Esophagus muscularis mucosa (tissue), 3 donors: ENCODE results near the gene TSR2.

Experiments
- POLR2AphosphoS5 ChIP-seq, 2 donors: sonication (generic); formaldehyde crosslinking; IDR thresholded peaks; one replicate each; pipeline ENCODE4 v1.6.1; 2017; ENCODE audit warnings: antibody characterized with exemption in 2 of 2
- TF ChIP-seq, protein P1 (sequence below), 3 experiments: fragments of 200-600 bp in 2 of 3; fragments of 450-650 bp in 1 of 3; sonication (generic) in 2 of 3; IDR thresholded peaks; one replicate each; pipeline ENCODE4 v1.5.1; 2017 to 2019; ENCODE audit warnings: antibody characterized with exemption in 3 of 3, mild to moderate bottlenecking in 2 of 3, moderate library complexity in 1 of 3

DNA sequence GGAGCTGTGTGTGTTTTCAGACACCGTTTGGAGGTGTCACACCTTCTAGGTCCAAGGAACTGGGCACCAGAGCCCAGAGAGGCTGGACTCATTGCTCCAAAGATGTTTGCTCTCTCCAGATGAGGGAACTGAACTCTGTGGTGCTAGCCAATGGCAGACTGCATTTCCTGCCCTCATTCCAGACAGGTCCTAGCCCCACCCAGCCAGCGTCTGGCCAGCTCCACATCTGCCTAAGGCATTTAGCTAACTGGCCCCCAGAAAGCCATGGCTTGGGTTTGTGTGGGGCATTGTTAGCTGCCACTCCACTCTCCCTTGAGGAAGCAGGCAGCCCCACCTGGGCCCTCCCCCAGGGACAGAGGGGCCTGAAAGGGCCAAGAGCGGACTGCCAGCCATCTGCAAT is 44.5 kb downstream of the TSR2 start:
- TF ChIP-seq POLR2AphosphoS5 (IDR thresholded peaks at IDR 0.05) = no peak
- TF ChIP-seq, protein P1, sequence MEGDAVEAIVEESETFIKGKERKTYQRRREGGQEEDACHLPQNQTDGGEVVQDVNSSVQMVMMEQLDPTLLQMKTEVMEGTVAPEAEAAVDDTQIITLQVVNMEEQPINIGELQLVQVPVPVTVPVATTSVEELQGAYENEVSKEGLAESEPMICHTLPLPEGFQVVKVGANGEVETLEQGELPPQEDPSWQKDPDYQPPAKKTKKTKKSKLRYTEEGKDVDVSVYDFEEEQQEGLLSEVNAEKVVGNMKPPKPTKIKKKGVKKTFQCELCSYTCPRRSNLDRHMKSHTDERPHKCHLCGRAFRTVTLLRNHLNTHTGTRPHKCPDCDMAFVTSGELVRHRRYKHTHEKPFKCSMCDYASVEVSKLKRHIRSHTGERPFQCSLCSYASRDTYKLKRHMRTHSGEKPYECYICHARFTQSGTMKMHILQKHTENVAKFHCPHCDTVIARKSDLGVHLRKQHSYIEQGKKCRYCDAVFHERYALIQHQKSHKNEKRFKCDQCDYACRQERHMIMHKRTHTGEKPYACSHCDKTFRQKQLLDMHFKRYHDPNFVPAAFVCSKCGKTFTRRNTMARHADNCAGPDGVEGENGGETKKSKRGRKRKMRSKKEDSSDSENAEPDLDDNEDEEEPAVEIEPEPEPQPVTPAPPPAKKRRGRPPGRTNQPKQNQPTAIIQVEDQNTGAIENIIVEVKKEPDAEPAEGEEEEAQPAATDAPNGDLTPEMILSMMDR (IDR thresholded peaks at IDR 0.05) = no peak
